SH-SY5Y (cell line): ENCODE results near the gene CAPRIN2.

ENCODE experiments used
- GATA2 ChIP-seq: IDR thresholded peaks from 2 replicates; pipeline ENCODE4 v1.6.1; 2011; ENCODE audit warnings: mild to moderate bottlenecking, low read depth, low read length
- GATA3 ChIP-seq: IDR thresholded peaks from 2 replicates; pipeline ENCODE4 v1.6.1; 2011; ENCODE audit warnings: low read depth, mild to moderate bottlenecking, low read length, moderate library complexity

- TF ChIP-seq GATA2 (no peak), GATA3 (no peak)
Measured at GRCh38 chr12:30753233-30753632, 1.5 kb downstream of the CAPRIN2 start.
